NB4 (cell line): ENCODE measurements around the gene METTL27.

Source experiments
- DNase-seq: peaks from one replicate; pipeline ENCODE4 v3.0.0; 2010; ENCODE audit warnings: low read depth
- H3K4me3 ChIP-seq: one replicate; pipeline ENCODE4 v1.5.1; 2011; ENCODE audit warnings: mild to moderate bottlenecking, low read depth, low read length, moderate library complexity
- MYC ChIP-seq: IDR thresholded peaks from 2 replicates; pipeline ENCODE4 v1.6.1; 2011; ENCODE audit warnings: low read depth, low read length
- POLR2A ChIP-seq: IDR thresholded peaks from 2 replicates; pipeline ENCODE4 v1.6.1; 2011; ENCODE audit warnings: mild to moderate bottlenecking; ENCODE audit not compliant: insufficient read length; ENCODE audit errors: extremely low read depth
- TF ChIP-seq, protein P1 (sequence below): IDR thresholded peaks from 2 replicates; pipeline ENCODE4 v1.6.1; 2011; ENCODE audit warnings: low read depth, low read length
- TF ChIP-seq, protein P2 (sequence below): IDR thresholded peaks from one replicate; pipeline ENCODE4 v1.5.1; 2012; ENCODE audit warnings: low read depth, low read length

METTL27 gene, protein sequence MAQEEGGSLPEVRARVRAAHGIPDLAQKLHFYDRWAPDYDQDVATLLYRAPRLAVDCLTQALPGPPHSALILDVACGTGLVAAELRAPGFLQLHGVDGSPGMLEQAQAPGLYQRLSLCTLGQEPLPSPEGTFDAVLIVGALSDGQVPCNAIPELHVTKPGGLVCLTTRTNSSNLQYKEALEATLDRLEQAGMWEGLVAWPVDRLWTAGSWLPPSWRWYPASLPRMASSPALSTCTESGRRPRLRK

DNA sequence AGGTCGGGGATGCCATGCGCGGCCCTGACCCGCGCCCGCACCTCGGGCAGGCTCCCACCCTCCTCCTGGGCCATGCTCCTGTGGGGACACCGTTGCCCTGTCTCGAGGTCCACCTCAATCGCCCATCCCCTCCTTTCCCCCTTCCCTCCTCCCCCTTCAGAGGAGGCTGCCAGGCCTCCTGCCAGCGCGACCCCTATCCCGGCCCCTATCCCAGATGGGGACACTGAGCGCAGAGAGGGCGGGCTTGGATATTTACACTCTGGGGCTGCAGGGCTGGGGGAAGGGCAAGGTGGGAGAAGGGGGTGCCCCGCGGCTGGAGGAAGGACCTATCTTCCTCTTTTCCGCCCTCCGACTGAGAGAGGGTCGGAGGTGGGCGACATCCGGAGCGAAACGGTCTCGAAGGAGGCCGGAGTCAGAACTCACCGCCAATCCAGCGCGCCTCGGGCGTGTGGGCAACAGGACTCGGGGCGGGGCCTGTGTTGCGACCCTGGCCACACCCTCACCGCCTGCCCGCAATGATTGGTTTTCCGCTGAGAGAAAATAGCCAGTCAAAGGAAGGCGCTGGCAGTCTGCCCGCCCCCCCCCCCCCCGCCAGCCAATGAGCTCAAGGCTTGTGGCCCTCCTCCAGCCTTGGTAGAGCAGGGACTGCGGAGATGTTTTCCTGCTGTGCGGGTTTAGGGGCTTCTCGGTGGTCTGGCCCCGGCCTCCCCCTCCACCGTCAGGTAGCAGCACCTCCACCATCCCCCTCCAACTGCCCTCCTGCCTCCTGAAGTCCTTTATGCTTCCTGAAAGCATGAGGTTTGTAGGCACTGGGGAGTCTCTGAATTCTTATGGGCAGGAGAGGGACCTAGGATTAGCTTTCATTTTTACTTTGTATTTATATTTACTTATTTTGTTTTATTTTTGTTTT is at the start of gene METTL27:
Gene METTL27 (minus strand): TSS at position 450 of the 910 bp plus-strand sequence. CDS start 376 bp downstream, at position 74.
- peak; percentile 97 for DNase-seq
- TF ChIP-seq MYC (0 out of 2 replicates have a peak, but pooled peaks have one; percentile 42), POLR2A (peak; percentile 48)
- TF ChIP-seq, protein P1, sequence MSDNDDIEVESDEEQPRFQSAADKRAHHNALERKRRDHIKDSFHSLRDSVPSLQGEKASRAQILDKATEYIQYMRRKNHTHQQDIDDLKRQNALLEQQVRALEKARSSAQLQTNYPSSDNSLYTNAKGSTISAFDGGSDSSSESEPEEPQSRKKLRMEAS = peak; percentile 31
- TF ChIP-seq, protein P2, sequence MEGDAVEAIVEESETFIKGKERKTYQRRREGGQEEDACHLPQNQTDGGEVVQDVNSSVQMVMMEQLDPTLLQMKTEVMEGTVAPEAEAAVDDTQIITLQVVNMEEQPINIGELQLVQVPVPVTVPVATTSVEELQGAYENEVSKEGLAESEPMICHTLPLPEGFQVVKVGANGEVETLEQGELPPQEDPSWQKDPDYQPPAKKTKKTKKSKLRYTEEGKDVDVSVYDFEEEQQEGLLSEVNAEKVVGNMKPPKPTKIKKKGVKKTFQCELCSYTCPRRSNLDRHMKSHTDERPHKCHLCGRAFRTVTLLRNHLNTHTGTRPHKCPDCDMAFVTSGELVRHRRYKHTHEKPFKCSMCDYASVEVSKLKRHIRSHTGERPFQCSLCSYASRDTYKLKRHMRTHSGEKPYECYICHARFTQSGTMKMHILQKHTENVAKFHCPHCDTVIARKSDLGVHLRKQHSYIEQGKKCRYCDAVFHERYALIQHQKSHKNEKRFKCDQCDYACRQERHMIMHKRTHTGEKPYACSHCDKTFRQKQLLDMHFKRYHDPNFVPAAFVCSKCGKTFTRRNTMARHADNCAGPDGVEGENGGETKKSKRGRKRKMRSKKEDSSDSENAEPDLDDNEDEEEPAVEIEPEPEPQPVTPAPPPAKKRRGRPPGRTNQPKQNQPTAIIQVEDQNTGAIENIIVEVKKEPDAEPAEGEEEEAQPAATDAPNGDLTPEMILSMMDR = no peak
- peak within 1 kb of the TSS; percentile 61 for H3K4me3 ChIP-seq

DNA sequence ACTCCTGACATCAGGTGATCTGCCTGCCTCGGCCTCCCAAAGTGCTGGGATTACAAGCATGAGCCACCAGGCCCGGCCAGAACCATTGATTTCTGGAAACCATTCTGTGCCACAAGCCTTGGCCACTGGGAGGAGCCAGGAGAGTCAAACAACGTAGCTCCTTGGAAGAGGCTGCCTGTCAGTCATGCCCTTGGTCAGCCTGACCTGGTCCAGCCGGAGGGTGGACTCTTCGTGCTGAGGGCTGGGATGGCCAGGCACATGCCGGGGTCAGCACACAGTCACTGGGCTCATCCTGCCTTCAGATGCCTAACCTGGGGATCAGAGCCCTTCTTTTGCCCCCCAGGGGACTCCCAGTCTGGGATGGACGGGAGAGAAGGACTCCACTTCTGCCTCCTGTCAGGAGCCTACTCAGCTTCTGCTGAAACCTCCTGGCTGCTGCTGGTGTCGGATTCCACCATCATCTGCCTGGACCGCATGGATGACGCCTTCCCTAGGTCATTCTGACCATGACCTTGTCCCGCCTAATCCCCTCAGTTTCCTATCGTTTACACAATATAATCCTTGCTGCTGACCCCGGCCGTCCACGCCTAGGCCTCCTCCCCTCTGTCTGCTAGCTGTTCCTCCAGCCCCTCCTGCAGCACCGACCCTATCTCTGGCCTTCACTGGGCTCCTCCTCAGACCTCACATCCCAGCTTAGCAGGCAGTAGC is 49.0 kb upstream of the METTL27 start:
- H3K4me3 ChIP-seq = no peak overlapping the region
- TF ChIP-seq, protein P1 = no peak
- TF ChIP-seq, protein P2 = no peak
- TF ChIP-seq POLR2A = no peak
- no peak for TF ChIP-seq MYC
- DNase-seq = no peak

DNA sequence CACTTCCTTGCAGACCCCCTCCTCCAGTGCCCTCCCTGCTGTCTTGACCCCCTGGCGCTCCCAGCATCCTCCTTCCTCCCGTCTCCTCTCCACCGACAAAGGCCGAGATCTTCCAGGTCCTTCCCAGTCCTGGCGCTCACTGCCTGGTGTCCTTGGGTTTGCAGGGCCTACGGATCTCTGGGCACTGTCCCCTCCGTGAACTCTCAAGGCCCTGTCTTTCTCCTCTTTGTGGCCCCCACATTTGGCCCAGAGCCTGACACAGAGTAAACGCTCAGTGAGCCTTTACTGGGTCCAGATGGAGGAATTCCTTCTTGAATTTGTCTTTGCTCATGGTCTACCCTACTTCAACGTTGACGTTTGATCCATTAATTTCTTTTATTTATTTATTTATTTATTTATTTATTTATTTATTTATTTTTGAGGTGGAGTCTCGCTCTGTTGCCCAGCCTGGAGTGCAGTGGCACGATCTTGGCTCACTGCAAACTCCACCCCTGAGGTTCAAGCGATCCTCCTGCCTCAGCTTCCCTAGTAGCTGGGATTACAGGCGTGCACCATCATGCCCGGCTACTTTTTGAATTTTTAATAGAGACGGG is 48.3 kb upstream of the METTL27 start:
- no peak overlapping the region for H3K4me3 ChIP-seq
- no peak for DNase-seq
- TF ChIP-seq, protein P2 = no peak

DNA sequence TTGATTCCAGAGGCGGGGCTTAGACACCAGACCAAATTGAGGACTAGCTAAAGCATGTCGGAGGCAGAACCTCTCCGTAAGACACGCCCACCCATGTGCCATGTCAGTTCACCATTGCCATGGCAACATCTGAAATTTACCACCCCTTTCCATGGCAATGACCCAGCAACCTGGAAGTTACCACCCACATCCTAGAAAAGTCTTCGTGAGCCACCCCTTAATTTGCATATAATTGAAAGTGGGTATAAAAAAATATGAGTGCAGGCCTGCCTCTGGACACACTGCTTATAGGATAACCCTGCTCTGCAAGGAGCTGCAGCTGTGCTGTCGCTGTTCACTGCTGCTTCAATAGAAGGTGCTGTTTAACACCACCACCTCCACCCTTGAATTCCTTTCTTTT is 46.6 kb upstream of the METTL27 start:
- TF ChIP-seq, protein P1 = no peak
- TF ChIP-seq POLR2A = no peak
- TF ChIP-seq, protein P2 = no peak
- TF ChIP-seq MYC = no peak
- no peak for DNase-seq
- no peak overlapping the region for H3K4me3 ChIP-seq

DNA sequence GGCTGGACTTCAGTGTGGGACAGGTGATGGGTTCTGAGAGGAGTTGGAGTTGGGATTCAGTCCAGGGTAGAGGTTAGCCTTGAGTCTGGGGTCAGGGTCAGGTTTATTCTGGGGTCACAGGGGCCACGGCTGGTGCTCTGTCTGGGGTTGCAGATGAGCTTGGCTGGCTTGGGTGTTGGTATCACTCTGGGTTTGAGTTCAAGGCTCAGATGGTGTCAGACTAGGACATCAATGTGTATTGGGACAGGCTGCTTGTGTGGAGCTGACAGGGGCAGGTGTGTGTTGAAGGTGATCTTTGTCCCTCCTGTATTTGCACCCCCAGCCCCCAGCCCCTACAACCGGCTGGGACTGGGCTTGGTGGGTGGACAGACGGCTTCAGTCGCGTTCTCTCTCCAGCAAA is 45.4 kb upstream of the METTL27 start:
- TF ChIP-seq MYC (no peak), POLR2A (no peak)
- TF ChIP-seq, protein P2 = no peak
- TF ChIP-seq, protein P1 = no peak
- no peak overlapping the region for H3K4me3 ChIP-seq
- no peak for DNase-seq
